NCI-H748 treated with DMSO at 0.1 percent for 48 hours (cell line): ENCODE data around the gene SMC4.
"Not testable (repeated sequence)": the region's sequence is repeated elsewhere in the genome, so short reads cannot be mapped to it uniquely, and the experiment has no call there.

ENCODE experiments used
- DNase-seq: peaks from one replicate; lab custom pipeline; 2025; lab: John Stamatoyannopoulos, UW

The SMC4 gene

DNA sequence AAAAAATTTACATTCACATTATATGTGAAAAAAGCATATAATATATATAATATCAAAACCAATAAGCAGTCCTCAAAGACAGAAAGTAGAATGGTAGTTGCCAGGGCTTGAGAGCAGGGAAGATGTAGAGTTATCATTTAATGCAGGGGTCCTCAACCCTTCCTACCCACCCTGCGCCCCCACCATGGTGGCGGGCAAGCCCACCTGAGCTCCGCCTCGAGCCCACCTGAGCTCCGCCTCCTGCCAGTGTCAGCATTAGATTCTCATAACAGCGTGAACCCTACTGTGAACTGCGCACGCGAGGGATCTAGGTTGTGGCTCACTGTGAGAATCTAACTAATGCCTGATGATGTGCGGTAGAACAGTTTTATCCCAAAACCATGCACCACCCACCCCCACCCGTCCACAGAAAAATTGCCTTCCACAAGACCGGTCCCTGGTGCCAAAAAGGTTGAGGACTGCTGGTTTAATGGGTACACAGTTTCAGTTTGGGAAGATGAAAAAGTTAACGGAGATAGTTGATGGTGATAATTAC is 47.1 kb downstream of the SMC4 start:
- DNase-seq: no peak

DNA sequence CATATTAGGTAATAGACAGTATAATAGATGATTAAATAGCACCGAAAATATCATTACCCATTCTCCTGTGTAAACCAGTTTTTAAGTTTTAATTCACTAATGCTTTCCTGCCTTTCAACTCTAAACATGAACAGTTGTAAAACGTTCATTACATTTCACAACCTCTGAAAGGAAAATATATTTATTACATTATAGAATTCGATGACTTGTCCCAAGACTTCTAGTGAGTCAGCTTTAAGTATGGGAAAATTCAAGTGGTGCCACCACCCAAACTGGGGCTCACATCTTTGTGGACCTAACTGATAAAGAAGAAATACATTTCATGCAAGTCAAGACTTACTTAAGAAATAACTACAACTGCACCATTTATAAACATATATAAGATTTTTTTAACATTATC is 48.1 kb downstream of the SMC4 start:
- no peak for DNase-seq

DNA sequence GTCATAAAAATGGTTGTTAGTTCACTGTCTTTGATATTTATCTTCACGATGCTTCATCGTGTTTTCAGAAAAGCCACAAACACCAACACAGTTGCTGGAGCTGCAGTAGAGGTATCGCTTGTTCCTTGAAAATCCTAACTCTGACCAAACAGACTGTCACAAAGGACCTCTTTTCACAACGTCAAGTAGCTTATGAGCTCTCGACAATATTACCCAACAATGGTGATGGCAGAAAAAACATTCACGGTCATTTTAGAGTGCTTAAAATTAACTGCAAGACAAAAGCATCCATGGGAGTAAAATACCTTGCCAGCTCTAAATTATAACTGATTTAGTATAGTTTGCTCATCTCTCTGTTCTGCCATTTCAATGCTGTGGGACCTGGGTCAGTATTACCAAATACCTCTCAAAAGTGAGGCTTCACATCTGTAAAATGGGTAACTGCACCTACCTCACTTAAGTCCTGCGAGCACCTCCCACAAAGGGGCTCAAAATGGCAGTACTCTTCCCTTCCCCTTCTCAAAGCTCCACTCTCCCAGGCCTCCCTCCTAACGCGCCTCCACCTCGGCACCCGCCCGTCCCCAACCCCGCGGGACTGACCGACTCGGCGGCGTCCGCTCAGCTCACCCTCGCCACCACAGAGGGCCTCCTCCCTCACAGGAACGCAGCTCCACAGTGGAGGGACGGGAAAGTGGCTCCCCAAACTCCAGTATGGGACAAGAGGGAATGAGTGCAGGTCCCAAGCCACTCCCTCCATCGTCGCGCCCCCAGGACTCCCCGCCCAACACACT is 49.6 kb downstream of the SMC4 start:
- no peak for DNase-seq

DNA sequence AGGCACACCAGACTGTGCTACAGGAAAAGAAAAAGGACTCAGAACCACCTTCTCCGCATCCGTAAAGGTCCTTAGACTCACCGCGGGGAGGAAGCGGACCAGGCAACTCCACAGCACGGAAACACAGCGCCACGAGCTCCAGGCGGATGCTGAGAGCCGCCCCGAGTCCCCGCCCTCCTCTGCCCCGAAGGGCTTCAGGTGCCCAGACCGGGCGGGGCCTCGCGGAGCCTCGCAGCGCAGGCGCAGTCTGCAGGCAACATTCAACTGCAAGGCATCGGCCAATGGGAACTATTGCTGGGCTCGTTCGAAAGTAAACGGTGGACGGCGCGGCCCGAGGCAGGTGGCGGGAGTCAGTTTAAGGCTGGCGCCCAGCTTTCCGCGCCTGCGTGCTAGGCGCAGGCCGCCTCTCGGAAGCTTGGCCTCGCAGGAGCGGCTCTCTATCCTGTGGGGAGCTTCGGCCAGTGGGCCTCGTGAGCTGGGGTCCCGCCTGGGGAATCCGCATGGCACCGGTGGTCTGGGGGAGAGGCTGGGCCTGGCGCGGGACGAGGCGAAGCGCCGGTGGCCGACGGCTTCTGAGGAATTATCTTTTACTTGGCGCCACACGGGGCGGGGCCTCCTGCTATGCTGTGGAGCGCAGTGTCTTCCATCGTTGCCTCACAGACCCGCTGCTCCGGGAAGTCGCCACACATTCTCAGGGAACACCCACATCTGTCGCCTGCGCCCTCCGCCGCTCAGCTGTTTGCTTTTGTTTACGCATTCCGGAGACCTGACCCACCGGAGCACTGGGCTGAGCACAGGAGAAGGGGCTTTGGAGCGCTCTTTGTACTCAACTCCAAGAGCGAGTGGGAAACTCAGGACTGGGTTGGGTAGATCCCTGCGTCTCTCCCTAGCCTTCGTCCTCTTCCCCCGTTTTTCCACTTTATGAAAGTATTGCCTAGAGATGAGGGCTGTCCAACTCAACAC is 50.5 kb downstream of the SMC4 start, which contains the start of gene TRIM59:
Gene TRIM59 (minus strand): TSS at position 151 of the 963 bp plus-strand sequence. CDS start 10,603 bp downstream, outside the sequence.
- DNase-seq: no peak

DNA sequence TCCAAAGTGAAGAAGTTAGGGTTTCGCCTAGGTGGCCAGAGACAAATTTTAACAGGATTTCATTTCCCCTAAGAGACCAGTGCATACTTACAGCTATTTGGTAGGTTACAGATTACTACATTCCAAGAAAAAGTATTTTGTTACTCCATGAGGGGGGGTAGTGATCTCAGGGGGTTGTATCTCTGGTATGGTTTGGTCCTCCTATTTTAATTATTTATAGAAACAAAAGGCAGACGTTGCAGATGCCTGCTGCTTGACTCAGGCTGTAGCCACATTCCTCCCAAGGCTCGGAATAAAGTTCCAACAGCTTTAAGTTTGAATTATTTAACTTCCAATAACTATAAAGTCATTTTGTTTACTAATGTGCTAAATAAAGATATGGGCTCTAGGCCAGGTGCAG is 51.4 kb downstream of the SMC4 start:
- no peak for DNase-seq

DNA sequence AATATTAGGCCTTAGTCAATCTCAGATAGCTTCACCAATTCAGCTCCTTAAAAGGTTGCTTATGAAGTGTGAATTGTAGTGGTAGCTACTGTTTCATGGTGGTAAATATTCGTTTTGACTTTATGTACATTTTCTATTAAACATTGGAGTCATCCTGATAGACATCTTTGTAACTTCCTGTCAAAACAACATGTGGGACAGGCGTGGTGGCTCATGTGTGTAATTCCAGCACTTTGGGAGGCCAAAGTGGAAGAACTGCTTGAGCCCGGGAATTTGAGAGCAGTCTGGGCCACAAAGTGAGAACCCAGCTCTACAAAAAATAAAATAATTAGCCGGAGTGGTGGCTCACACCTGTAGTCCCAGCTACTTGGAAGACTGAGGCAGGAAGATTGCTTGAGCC is 52.2 kb downstream of the SMC4 start:
- DNase-seq: no peak

DNA sequence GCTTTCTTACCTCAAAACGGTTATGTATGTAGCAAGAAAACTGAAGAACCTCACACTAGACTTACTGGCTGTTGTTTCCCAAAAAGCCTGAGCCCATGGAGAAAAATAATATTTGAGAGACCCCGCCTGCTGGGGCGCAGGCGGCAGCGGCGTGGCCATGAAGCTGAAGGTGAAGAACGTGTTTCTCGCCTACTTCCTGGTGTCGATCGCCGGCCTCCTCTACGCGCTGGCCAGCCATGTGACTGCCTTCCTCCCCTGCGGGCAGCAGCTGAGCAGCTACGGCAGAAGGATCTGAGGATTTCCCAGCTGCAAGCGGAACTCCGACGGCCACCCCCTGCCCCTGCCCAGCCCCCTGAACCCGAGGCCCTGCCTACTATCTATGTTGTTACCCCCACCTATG is 52.8 kb downstream of the SMC4 start:
- not testable (repeated sequence) for DNase-seq

DNA sequence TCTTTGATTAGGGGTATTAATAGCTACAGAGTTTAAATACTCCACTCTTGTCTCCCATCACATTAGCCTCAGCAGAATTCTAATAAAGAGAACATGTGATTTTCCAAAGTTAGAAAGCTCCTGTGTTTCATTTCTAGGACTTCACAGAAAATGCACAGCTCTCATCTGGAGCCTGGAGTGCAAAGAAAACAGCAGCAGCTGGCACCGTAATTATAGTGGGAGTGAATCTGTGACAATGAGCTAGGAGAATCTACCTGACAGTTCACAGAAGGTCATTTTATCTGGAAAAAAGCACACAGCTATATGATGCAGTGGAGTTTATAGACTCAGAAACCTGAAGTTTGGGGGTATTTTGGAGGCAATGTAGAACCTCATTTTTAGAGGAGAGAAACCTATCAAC is 55.5 kb downstream of the SMC4 start:
- DNase-seq: peak; percentile 5

DNA sequence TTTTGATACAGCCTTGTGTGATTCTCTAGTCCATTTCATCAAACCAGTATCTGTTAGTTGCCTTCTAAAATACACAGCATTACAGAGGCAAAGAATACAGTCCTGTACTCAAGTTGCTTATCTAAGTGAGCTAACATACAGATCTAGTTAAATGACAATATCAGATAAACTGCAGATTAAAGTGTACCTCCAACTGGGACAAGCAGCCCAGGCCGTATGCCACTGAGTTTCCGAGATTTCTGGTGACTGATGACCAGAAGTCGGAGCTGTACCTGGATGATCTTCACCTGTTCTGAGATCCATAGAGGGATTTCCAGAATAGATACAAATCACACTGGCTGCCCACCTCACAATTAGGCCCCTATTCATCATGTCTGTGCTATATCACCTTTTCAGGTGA is 56.4 kb downstream of the SMC4 start:
- no peak for DNase-seq

DNA sequence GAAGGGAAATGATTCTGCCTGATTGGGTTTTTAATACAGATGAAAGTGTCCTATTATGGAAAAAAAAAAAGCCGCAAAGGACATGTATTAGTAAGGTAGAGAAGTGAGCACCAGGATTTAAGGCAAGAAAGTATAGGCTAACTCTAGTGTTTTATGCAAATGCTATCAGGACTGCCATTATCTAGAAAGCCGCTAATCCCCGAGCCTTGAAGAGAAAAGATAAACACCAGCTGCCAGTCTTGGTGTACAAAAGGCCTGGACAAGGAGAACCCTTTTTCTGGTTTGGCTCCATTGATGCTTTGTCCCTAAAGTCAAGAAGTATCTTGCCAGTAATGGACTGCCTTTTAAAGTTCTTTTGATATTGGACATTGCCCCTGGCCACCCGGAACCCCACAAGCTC is 58.7 kb downstream of the SMC4 start:
- no peak for DNase-seq

DNA sequence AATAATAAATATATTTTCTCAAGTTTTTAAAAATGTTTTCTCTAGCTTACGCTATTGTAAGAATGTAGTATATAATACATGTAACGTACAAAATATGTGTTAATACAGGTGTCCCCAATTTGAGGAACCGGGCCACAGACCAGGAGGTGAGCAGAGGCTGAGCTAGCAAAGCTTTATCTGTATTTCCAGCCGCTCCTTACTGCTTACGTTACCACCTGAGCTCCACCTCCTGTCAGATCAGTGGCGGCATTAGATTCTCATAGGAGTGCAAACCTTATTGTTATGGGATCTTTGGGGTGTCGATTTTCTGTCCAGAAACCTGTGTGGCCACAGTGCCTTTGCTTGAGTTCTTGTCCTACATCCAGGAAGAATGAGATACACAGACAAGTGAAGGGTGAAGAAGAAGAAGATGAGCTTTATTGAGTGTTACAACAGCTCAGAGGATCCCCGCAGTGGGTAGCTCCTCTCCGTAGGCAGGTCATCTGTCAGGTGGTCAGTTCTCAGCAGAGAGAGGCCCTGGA is 60.1 kb downstream of the SMC4 start:
- no peak for DNase-seq

DNA sequence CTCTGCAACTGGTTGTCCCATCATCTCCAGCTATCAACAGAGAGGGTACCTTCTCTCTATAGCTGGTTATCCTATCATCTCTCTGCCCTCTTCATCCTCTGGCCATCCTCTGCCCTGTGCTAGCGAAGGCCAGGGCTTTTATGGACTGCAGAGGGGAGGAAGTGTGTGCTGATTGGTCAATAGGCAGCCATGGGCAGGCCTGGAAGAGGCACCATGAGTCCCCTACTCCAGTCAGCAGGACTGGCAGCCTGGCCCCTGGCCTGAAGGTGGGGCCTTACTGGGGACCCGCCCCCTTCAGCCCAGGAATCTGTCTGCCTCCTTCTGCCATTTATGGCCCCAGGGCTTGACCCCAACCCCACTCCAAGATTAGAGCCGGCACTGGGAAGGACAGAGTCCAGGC is 60.6 kb downstream of the SMC4 start:
- no peak for DNase-seq

DNA sequence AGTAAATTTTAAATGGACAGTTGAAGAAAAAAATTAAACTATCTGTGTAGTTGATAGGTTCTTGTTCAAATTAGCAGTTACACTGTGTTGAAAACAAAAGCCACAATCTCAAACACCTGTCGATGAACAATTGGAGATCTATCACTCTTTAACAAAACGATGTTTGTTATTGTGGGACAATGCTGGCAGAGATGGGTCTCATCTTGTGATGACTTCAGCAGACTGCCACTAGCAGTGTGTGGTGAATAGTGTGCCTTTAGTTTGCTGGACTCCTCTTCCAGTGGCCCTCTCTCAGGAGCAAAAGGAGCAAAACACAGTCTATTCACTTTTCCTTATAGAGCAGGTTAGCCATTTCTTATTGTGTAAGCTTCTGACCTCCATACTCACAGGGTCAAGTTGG is 64.9 kb downstream of the SMC4 start:
- no peak for DNase-seq

DNA sequence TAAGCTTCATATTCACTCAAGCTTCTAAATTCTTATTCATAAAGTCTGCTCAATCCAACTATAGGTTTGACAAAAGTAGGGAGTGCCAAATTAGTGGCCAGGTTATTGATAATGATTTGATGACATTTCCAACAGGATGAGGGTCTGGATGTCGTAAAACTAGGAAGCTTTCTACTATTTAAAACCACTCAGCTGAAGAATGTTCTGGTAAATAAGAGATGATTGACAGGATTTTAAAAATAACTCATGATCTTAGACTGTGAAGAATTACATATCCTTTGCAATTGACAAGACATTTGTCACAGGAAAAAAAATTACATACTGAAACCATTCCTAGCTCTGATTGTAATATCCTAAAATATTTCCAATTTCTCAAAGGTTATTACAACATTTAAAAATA is 65.5 kb downstream of the SMC4 start:
- DNase-seq: no peak

DNA sequence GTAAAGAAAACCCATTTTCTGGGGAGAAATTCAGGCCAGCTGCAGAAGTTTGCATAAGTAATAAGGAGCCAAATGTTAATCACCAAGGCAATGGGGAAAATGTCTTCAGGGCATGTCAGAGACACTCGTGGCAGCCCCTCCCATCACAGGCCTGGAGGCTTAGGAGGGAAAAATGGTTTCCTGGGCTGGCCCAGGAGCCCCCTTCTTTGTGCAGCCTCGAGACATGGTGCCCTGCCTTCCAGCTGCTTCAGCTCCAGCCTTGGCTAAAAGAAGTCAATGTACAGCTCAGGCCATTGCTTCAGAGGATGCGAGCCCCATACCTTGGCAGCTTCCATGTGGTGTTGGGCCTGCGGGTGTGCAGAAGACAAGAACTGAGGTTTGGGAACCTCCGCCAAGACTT is 70.7 kb downstream of the SMC4 start:
- no peak for DNase-seq

DNA sequence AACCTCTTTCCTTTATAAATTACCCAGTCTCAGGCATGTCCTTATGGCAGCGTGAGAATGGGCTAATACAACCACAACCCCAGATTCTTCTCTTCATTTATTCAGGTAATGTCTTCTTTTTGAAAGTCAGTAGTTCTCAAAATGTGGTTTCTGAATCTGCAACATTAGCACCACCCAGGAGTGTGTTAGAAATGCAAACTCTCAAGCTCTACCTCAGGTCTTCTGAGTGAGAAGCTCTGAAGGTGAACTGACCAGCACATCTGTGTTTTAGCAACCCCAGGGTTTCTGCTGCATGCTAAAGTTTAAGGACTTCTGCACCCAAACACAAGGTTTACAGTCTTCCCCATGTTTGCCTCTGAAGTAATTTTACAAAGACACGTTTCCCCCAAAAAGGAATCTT is 72.4 kb downstream of the SMC4 start:
- DNase-seq: no peak

DNA sequence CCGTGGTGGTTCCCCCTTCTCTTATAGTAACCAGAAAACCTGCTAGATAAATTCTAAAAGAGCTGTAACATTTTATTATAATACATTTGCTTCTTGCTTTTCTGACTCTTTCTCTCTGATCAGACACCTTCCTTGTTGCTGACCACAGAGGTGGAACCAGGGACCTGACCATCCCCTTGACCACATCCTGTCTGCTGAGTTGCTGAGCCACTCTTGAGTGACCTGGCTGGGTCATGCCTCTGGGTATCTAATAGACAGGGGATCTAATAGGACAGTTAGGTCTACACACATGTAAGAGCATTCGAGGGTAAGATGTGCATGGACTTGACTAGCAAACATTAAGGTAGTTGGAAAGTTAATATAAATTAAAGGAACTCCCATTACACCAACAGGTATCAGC is 72.9 kb downstream of the SMC4 start:
- no peak for DNase-seq

DNA sequence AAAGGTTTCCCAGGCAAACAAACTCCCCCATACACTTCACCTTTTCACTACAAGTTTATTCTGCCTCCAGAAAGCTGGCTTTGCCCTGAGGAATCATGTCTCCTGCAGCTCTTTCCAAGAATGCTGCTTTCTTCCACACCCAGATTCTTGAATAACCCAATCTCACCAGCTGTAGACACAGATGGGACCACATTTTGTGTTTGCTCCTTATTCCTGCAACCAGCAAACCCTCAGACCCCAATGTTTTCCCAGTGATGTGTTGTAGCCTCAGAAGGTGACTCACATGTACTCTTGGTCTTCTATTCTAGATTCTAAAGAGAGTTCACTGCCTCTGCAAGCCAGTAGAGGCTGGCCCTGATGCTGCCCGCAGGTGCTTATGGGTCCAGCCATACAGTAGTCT is 73.8 kb downstream of the SMC4 start:
- no peak for DNase-seq

DNA sequence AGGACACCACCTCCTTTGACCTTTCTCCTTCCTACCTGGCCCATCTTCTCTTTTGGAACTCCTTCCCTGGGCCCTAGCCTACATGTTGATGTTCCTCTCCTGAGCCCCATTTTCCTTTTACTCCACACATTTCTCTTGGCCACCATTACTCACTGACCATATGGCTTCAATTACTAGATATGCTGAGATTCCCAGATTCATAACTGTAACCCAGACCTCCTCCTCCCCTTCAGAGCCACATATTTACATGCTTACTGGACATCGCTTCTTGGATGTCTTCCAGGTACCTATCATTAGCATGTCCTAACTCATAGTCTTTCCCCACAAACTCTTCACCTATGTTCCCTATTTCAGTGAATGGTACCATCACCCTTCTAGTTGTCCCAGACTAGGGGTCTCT is 74.5 kb downstream of the SMC4 start:
- DNase-seq: no peak

DNA sequence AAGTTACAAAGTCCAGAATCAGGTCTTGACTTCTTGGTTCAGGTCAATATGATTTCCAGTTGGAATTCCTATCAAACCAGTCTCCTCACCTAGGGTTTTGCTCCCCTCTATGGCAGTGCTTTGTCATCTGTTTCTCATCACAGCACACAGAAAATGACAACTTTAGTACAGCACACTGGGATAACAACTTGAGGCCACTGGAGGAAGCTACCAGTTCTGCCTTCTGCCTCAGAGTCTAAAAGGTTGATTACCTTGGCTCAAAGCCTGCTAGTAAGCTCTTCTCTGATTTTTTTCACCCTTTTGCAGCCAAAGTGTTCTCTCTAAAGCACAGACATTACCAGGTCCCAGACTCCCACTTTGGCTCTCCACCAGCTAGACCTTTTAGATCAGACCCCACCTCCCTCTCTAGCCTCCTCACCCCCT is 75.0 kb downstream of the SMC4 start:
- no peak for DNase-seq

DNA sequence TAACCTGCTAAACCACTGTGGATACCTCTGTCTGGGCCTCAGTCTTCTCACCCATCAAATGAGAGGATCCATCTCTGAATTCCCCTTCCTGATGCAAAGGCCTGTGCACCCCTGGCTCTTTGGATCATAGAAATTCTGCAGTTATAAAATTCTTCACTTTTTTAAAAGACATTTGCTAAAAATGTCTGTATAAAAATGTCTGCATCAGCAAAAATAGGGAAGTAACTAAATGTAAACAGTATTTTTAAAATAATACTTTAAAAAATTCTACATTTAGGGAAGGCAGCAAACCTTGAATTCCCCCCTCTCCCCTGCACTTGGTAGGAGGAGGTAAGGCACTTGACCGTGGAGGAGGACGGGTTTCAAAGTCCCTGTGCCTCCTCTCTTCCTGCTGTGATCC is 75.7 kb downstream of the SMC4 start:
- DNase-seq: no peak

DNA sequence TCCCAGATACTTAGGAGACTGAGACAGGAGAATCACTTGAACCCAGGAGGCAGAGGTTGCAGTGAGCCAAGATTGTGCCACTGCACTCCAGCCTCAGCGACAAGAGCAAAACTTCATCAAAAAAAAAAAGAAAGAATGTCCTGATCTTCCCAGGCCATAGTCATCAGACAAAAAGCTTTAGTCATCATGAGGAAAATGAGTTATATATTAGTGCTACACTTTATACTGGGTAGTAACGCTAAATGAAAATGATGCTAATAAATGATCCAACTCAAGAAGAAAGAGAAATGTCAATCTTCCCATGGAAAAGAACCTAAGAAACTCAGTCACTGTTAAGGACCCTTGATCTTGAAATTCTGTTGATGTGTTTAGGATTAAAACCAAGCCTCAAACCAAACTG is 76.4 kb downstream of the SMC4 start:
- no peak for DNase-seq

DNA sequence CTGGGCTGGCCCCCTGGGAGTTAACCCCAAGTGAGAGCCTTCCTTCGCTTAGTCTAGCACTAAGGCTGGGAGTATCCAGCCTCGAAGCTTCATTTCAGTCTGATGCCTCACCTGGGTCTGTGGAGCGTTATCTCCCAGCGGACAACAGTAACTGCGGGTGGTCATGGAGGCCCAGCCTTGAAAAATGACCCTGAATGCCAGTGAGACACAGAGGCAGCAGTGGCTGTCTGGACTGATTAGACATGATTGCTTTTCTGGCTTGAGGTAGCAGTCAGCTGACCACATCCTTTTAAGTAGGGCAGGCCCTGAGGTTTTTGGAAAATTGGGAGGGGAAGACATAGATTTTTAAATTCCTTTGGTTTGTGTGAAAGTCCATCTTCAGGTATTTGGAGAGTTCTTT is 78.3 kb downstream of the SMC4 start:
- no peak for DNase-seq
